GM23338 (cell line): ENCODE measurements around the gene REEP6. TPM values are rescaled to one million over a fixed set of nuclear protein-coding genes. Genes with fewer than 3 reads are reported as not detected.

Experiments used
- ATAC-seq: fragments of 200-7000 bp; cut with Tn5 transposase; 3 replicates; pipeline ENCODE4 v1.9.1; 2020
- DNase-seq: peaks from one replicate; pipeline ENCODE4 v3.0.0-alpha.2; 2015; ENCODE audit warnings: low spot score
- H2AFZ ChIP-seq: fragments of 200-600 bp; sonication (generic); 2 replicates; pipeline ENCODE4 v1.8.0; 2016; ENCODE audit warnings: antibody characterized with exemption, mild to moderate bottlenecking, moderate library complexity
- H3F3A ChIP-seq: fragments of 200-600 bp; sonication (generic); replicated peaks from 2 replicates; pipeline ENCODE4 v1.8.0; 2017; ENCODE audit warnings: antibody characterized with exemption, mixed run types, low read depth
- H3K27ac ChIP-seq: fragments of 200-600 bp; sonication (generic); 2 replicates; pipeline ENCODE4 v1.6.1; 2016; ENCODE audit warnings: low read depth
- H3K27me3 ChIP-seq: fragments of 200-600 bp; sonication (generic); 2 replicates; pipeline ENCODE4 v1.8.0; 2016; ENCODE audit warnings: mild to moderate bottlenecking, mixed run types, moderate library complexity; ENCODE audit not compliant: insufficient read depth
- H3K36me3 ChIP-seq: fragments of 200-600 bp; sonication (generic); 2 replicates; pipeline ENCODE4 v1.8.0; 2016; ENCODE audit warnings: mild to moderate bottlenecking; ENCODE audit not compliant: insufficient read depth
- H3K4me1 ChIP-seq: fragments of 200-600 bp; sonication (generic); 2 replicates; pipeline ENCODE4 v1.8.0; 2016; ENCODE audit warnings: mild to moderate bottlenecking, moderate library complexity; ENCODE audit not compliant: insufficient read depth
- H3K4me2 ChIP-seq: fragments of 200-600 bp; sonication (generic); 2 replicates; pipeline ENCODE4 v1.7.1; 2017; ENCODE audit warnings: mixed run types
- H3K4me3 ChIP-seq: fragments of 200-600 bp; sonication (generic); 2 replicates; pipeline ENCODE4 v1.6.1; 2016; ENCODE audit warnings: mixed run types
- H3K79me2 ChIP-seq: fragments of 200-600 bp; sonication (generic); replicated peaks from 2 replicates; pipeline ENCODE4 v1.8.0; 2017; ENCODE audit warnings: mild to moderate bottlenecking; ENCODE audit not compliant: insufficient read depth
- H3K9me2 ChIP-seq: fragments of 200-600 bp; sonication (generic); 2 replicates; pipeline ENCODE4 v1.8.0; 2017; ENCODE audit not compliant: insufficient read depth
- H4K20me1 ChIP-seq: fragments of 200-600 bp; sonication (generic); replicated peaks from 2 replicates; pipeline ENCODE4 v1.8.0; 2017; ENCODE audit warnings: mild to moderate bottlenecking; ENCODE audit not compliant: insufficient read depth
- H3K27ac Mint-ChIP-seq: 2 replicates; pipeline ENCODE4 v1.8.0; 2020; ENCODE audit warnings: inconsistent platforms, mild to moderate bottlenecking, moderate library complexity, mixed read lengths
- H3K27me3 Mint-ChIP-seq: 3 replicates; pipeline ENCODE4 v1.8.0; 2022; ENCODE audit warnings: low read depth, mild to moderate bottlenecking, moderate library complexity, mixed read lengths, inconsistent platforms; ENCODE audit not compliant: insufficient read depth, poor library complexity
- H3K36me3 Mint-ChIP-seq: 3 replicates; pipeline ENCODE4 v1.8.0; 2021; ENCODE audit warnings: low read depth, mild to moderate bottlenecking, inconsistent platforms, moderate library complexity, mixed read lengths
- H3K4me1 Mint-ChIP-seq: 3 replicates; pipeline ENCODE4 v1.8.0; 2020; ENCODE audit warnings: mild to moderate bottlenecking, inconsistent platforms, mixed read lengths
- H3K4me3 Mint-ChIP-seq: 3 replicates; pipeline ENCODE4 v1.8.0; 2021; ENCODE audit warnings: moderate library complexity, mild to moderate bottlenecking, inconsistent platforms, mixed read lengths
- H3K9me3 Mint-ChIP-seq: 3 replicates; pipeline ENCODE4 v1.8.0; 2020; ENCODE audit warnings: moderate library complexity, mild to moderate bottlenecking, inconsistent platforms, mixed read lengths
- CREB1 ChIP-seq: fragments of 250-450 bp; sonication (Bioruptor Pico); IDR thresholded peaks from 2 replicates; pipeline ENCODE4 v1.5.0; 2020; ENCODE audit warnings: low read depth, mild to moderate bottlenecking, moderate library complexity
- CTCF ChIP-seq, 2 experiments: fragments of 200-600 bp in 1 of 2; sonication (generic) in 1 of 2; conservative IDR thresholded peaks; 2 replicates each; pipeline versions ENCODE4 v1.5.1 to v1.6.1; 2016 to 2017; ENCODE audit warnings: antibody characterized with exemption in 2 of 2, low read depth in 2 of 2, mild to moderate bottlenecking in 2 of 2, moderate library complexity in 1 of 2
- EZH2 ChIP-seq: fragments of 200-600 bp; sonication (generic); IDR thresholded peaks from one replicate; pipeline ENCODE4 v1.8.0; 2017; ENCODE audit warnings: antibody characterized with exemption, mild to moderate bottlenecking, low read depth; ENCODE audit not compliant: unreplicated experiment
- EZH2phosphoT487 ChIP-seq: fragments of 200-600 bp; sonication (generic); IDR thresholded peaks from one replicate; pipeline ENCODE4 v1.8.1; 2018; ENCODE audit warnings: antibody characterized with exemption; ENCODE audit not compliant: unreplicated experiment
- JUNB ChIP-seq: IDR thresholded peaks from one replicate; pipeline ENCODE4 v1.6.1; 2016; ENCODE audit warnings: antibody characterized with exemption; ENCODE audit not compliant: unreplicated experiment
- NANOG ChIP-seq: IDR thresholded peaks from 2 replicates; pipeline ENCODE4 v1.6.1; 2016; ENCODE audit warnings: antibody characterized with exemption, borderline replicate concordance
- POLR2AphosphoS5 ChIP-seq: IDR thresholded peaks from 2 replicates; pipeline ENCODE4 v1.6.1; 2016; ENCODE audit warnings: antibody characterized with exemption, low read depth
- ZNF114 ChIP-seq: fragments of 250-450 bp; sonication (Bioruptor Pico); IDR thresholded peaks from 2 replicates; pipeline ENCODE4 v1.5.0; 2020; ENCODE audit warnings: mild to moderate bottlenecking, moderate library complexity
- polyA plus RNA-seq: library from polyadenylated mRNA; unstranded; fragments of >200 nt; fragmentation: Nextera tagmentation; extraction: Ambion mirVana; gene quantifications from 2 replicates; pipeline ENCODE4 v1.2.1, GENCODE V29; 2016
- total RNA-seq: library from RNA; depleted of rRNA; stranded (reverse); fragments of >200 nt; shearing (Covaris generic); gene quantifications from 2 replicates; pipeline ENCODE4 v1.2.3, GENCODE V29; 2014

REEP6 gene
- total and polyA plus RNA-seq, 2 experiments from 2014 or later, result 15.2 to 20.0 TPM

GRCh38 chr19:1494115-1494815, 3.3 kb downstream of the REEP6 start:
- no peaks in the 10 kb centered on the region for H3K36me3 Mint-ChIP-seq
- Histone ChIP-seq H3K27me3 (peaks cover 14% of the 10 kb centered on the region), H3F3A (no peaks in the 10 kb centered on the region), H3K9me2 (no peaks in the 10 kb centered on the region), H3K4me2 (no peak overlapping the region), H3K27ac (no peak overlapping the region), H2AFZ (no peak overlapping the region), H3K79me2 (no peaks in the 10 kb centered on the region), H3K4me3 (no peak overlapping the region), H3K4me1 (0 out of 2 replicates have a peak, but pooled peaks cover 4% of the 10 kb centered on the region), H3K36me3 (no peaks in the 10 kb centered on the region), H4K20me1 (no peaks in the 10 kb centered on the region)
- H3K4me3 Mint-ChIP-seq, result no peak overlapping the region
- peaks cover 24% of the 10 kb centered on the region for H3K27me3 Mint-ChIP-seq
- ATAC-seq (no peak), DNase-seq (no peak)
- peaks cover 6% of the 10 kb centered on the region for H3K4me1 Mint-ChIP-seq
- no peak for TF ChIP-seq EZH2
- no peaks in the 10 kb centered on the region for H3K9me3 Mint-ChIP-seq
- no peak overlapping the region for H3K27ac Mint-ChIP-seq

GRCh38 chr19:1495051-1495798, 4.2 kb downstream of the REEP6 start:
- no peaks in the 10 kb centered on the region; the same call in 2 of the 3 replicates for H3K36me3 Mint-ChIP-seq
- peaks cover 8% of the 10 kb centered on the region; the same call in 2 of the 3 replicates for H3K9me3 Mint-ChIP-seq
- H3K4me1 Mint-ChIP-seq, result peaks cover 5% of the 10 kb centered on the region
- Histone ChIP-seq H4K20me1 (no peaks in the 10 kb centered on the region), H3K4me2 (no peak overlapping the region), H3K4me3 (no peak overlapping the region), H3K4me1 (no peaks in the 10 kb centered on the region), H3K27me3 (peaks cover 14% of the 10 kb centered on the region), H3K9me2 (no peaks in the 10 kb centered on the region), H2AFZ (no peak overlapping the region), H3F3A (no peaks in the 10 kb centered on the region), H3K79me2 (no peaks in the 10 kb centered on the region), H3K36me3 (no peaks in the 10 kb centered on the region), H3K27ac (no peak overlapping the region)
- ATAC-seq (no peak), DNase-seq (no peak)
- H3K27me3 Mint-ChIP-seq, result peaks cover 24% of the 10 kb centered on the region
- TF ChIP-seq JUNB, result no peak
- no peak for TF ChIP-seq ZNF114 (CRISPR knock-in tag)
- no peak for TF ChIP-seq EZH2phosphoT487
- no peak for TF ChIP-seq CREB1 (CRISPR knock-in tag)
- no peak for TF ChIP-seq POLR2AphosphoS5
- TF ChIP-seq CTCF (conservative IDR thresholded peaks at IDR 0.05; ENCODE audit: low read depth in 2 of 2), result no peak
- TF ChIP-seq NANOG, result no peak
- H3K4me3 Mint-ChIP-seq, result no peak overlapping the region
- no peak overlapping the region for H3K27ac Mint-ChIP-seq
